Endothelial cell of umbilical vein (primary cell): ENCODE measurements around the gene NBEAL2. TPM values are rescaled to one million over a fixed set of nuclear protein-coding genes. Genes with fewer than 3 reads are reported as not detected.

ENCODE experiments used
- BruUV-seq: library from RNA; stranded (reverse); fragments of 400-500 nt; replicated peaks from 2 replicates; lab custom pipeline; 2021; lab: Mats Ljungman, UMichigan
- CTCF ChIA-PET: fragments of 300-600, 350-600 bp; sonication (Branson Sonifier 250); formaldehyde crosslinking; loops from one replicate; lab custom pipeline; 2021; ENCODE audit warnings: antibody characterized with exemption, inconsistent platforms; lab: Charles Lee
- POLR2A ChIA-PET: fragments of 300-600, 350-600 bp; sonication (Branson Sonifier 250); formaldehyde crosslinking; loops from one replicate; lab custom pipeline; 2021; ENCODE audit warnings: antibody characterized with exemption, inconsistent platforms; lab: Charles Lee
- DNase-seq: peaks from one replicate; pipeline ENCODE4 v3.0.0-alpha.2; 2011; ENCODE audit warnings: low read depth, low spot score
- FAIRE-seq: peaks from 2 replicates; lab custom pipeline; 2011; peaks lifted over from hg19 to GRCh38; lab: Jason Lieb, UNC
- H2AFZ ChIP-seq: 2 replicates; pipeline ENCODE4 v1.6.0; 2012; ENCODE audit warnings: low read depth, low read length, control low read depth, inconsistent platforms
- H3K27ac ChIP-seq: 2 replicates; pipeline ENCODE4 v1.5.1; 2011; ENCODE audit warnings: low read depth, mild to moderate bottlenecking, control low read depth, low read length, moderate library complexity; ENCODE audit not compliant: insufficient read depth
- H3K27me3 ChIP-seq, 2 experiments: 2 replicates each; pipeline versions ENCODE4 v1.6.0 to v1.6.1; 2011; ENCODE audit warnings: low read length in 2 of 2, mixed read lengths in 1 of 2; ENCODE audit not compliant: control insufficient read depth in 2 of 2, insufficient read depth in 2 of 2
- H3K36me3 ChIP-seq, 2 experiments: 2 replicates in 1 of 2; 3 replicates in 1 of 2; pipeline ENCODE4 v1.5.1; 2011; ENCODE audit warnings: low read length in 2 of 2, mild to moderate bottlenecking in 1 of 2, moderate library complexity in 1 of 2; ENCODE audit not compliant: control insufficient read depth in 2 of 2, insufficient read depth in 2 of 2; ENCODE audit errors: extremely low read depth in 1 of 2
- H3K4me1 ChIP-seq: 3 replicates; pipeline ENCODE4 v1.5.1; 2011; ENCODE audit warnings: mild to moderate bottlenecking, low read length; ENCODE audit not compliant: control insufficient read depth, insufficient read depth; ENCODE audit errors: extremely low read depth
- H3K4me2 ChIP-seq: 2 replicates; pipeline ENCODE4 v1.6.1; 2011; ENCODE audit warnings: low read length, control low read depth, mixed read lengths; ENCODE audit not compliant: insufficient read depth
- H3K4me3 ChIP-seq, 3 experiments: fragments of 200-600 bp in 1 of 3; sonication (generic), shearing (Covaris generic) in 1 of 3; replicated peaks in 1 of 3; 2 replicates each; pipeline ENCODE4 v1.5.1; 2011 to 2016; ENCODE audit warnings: control low read depth in 3 of 3, low read length in 3 of 3, mild to moderate bottlenecking in 2 of 3, inconsistent platforms in 1 of 3, low read depth in 1 of 3, moderate library complexity in 1 of 3; ENCODE audit not compliant: insufficient read depth in 1 of 3
- H3K79me2 ChIP-seq: 2 replicates; pipeline ENCODE4 v1.6.0; 2012; ENCODE audit warnings: low read length, inconsistent platforms; ENCODE audit not compliant: control insufficient read depth, insufficient read depth
- H3K9ac ChIP-seq: replicated peaks from 2 replicates; pipeline ENCODE3; 2011; ENCODE audit warnings: low read length, control low read depth; ENCODE audit not compliant: insufficient read depth; ENCODE audit errors: extremely low read depth
- H3K9me1 ChIP-seq: replicated peaks from 3 replicates; pipeline ENCODE4 v1.6.0; 2011; ENCODE audit warnings: mild to moderate bottlenecking, low read length; ENCODE audit not compliant: control insufficient read depth, insufficient read depth; ENCODE audit errors: extremely low read depth
- H3K9me3 ChIP-seq: replicated peaks from 2 replicates; pipeline ENCODE4 v1.5.1; 2012; ENCODE audit warnings: low read length, inconsistent platforms; ENCODE audit not compliant: control insufficient read depth, insufficient read depth
- H4K20me1 ChIP-seq: replicated peaks from 2 replicates; pipeline ENCODE3; 2011; ENCODE audit warnings: mild to moderate bottlenecking, low read length; ENCODE audit not compliant: control insufficient read depth, insufficient read depth; ENCODE audit errors: extremely low read depth
- GATA2 ChIP-seq: IDR thresholded peaks from 2 replicates; pipeline ENCODE4 v1.7.0; 2011; ENCODE audit warnings: low read depth, mild to moderate bottlenecking, moderate library complexity, mixed read lengths, low read length; ENCODE audit not compliant: insufficient read length, insufficient read depth
- MYC ChIP-seq: IDR thresholded peaks from one replicate; pipeline ENCODE4 v1.6.1; 2011; ENCODE audit warnings: mild to moderate bottlenecking, low read depth, low read length
- POLR2AphosphoS5 ChIP-seq: IDR thresholded peaks from 2 replicates; pipeline ENCODE4 v1.6.1; 2012; ENCODE audit warnings: low read depth, mild to moderate bottlenecking, control low read depth, low read length, moderate library complexity; ENCODE audit not compliant: insufficient read depth
- dilution Hi-C: fragments of 300-500 bp; cut with MboI; formaldehyde crosslinking; loops from one replicate; pipeline ENCODE4 v1.15.0; 2019; ENCODE audit warnings: low sequenced_read_pairs; ENCODE audit not compliant: extremely low pct_ligation_motif_present
- intact Hi-C: fragments of 100-400 bp; cut with micrococcal nuclease; formaldehyde crosslinking; loops from one replicate; pipeline ENCODE4 v1.10.0; 2022
- polyA plus RNA-seq, 4 experiments: library from polyadenylated mRNA; depleted of rRNA in 3 of 4; stranded (reverse) in 3 of 4; unstranded in 1 of 4; fragments of >200 nt; gene quantifications; 2 replicates each; pipeline versions ENCODE4 v1.2.1 to v1.2.3, GENCODE V29; 2011 to 2012; ENCODE audit warnings: missing spikeins in 1 of 4
- total RNA-seq: library from RNA; stranded (reverse); gene quantifications from 2 replicates; pipeline ENCODE4 v1.2.3, GENCODE V29; 2021
- TF ChIP-seq, protein P1 (sequence below), 2 donors: IDR thresholded peaks; 1 replicate in 1 of 2; 2 replicates in 1 of 2; pipeline ENCODE4 v1.5.1; 2011; ENCODE audit warnings: low read length in 2 of 2, mild to moderate bottlenecking in 2 of 2, moderate library complexity in 2 of 2, control low read depth in 1 of 2, inconsistent platforms in 1 of 2, low read depth in 1 of 2; ENCODE audit not compliant: insufficient read depth in 1 of 2; ENCODE audit errors: extremely low read depth in 1 of 2

NBEAL2 gene
- total and polyA plus RNA-seq, 2 donors (not counting 3 experiments of a cell fraction or from before 2014, with no cell fraction given): 48.0 to 84.7 TPM

DNA sequence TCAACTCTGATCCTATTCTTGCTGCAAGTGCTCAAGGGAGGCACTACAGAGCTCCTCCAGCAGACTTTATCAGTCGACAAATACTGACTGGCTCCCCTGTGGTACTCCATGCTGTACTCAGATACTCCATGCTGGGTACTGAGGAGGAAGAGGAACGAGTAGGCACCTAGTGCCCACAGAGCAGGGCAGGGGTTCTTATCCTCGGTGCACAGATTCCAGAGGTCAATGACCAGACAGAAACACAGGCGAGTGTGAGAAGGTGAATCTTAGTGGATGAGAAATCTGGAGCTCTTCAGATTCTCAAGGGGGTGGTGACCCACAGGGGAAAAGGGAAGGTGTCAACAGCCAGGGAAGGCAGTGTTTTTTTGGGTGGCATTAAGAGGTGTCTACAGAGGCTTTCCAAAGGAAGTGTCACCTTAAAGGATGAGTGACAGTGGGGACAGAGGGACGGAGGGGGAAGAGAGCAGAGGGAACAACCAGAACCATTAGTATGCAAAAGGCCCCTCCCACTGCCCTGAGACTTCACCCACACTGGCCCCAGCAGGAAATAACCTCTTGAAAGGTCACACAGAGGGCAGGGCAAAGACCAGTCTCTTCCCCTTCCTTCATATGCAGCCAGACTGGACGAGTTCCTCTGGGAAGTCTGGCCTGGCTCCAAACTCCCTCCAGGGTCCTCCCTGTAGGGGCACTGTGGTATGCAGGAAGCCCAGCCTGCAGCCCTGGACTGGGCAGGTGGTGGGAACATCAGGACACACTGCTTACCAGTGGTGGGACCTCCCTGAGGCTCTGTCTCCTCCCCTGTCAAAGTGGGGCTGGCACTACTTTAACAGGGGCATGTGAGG lies 30.4 kb upstream of the NBEAL2 start:
- Histone ChIP-seq H3K4me2 (peak overlapping the region; percentile 33), H3K4me1 (peaks cover 62% of the 10 kb centered on the region), H3K9me3 (no peaks in the 10 kb centered on the region), H3K9me1 (no peaks in the 10 kb centered on the region), H3K9ac (no peak overlapping the region), H3K4me3 (no peak overlapping the region), H3K27me3 (no peaks in the 10 kb centered on the region), H2AFZ (no peak overlapping the region), H3K36me3 (no peaks in the 10 kb centered on the region), H3K79me2 (peaks cover 90% of the 10 kb centered on the region), H4K20me1 (no peaks in the 10 kb centered on the region), H3K27ac (peak overlapping the region; percentile 39)
- DNase-seq (no peak), FAIRE-seq (peak; percentile 81)
- dilution Hi-C loops: no loop called here
- ChIA-PET CTCF (interaction anchor here (0.6 to 3.0 kb wide), 7 partner anchors 10 to 50 kb away, joined by 3 to 29 read pairs (median 5); no protein-coding TSS in a partner anchor), POLR2A (interaction anchor here (2.0 kb wide), 1 partner anchor 14 kb away, joined by 9 read pairs; no protein-coding TSS in a partner anchor)
- BruUV-seq: no TSS peak
- intact Hi-C loops: no loop called here
- TF ChIP-seq MYC (no peak), POLR2AphosphoS5 (peak; percentile 32), GATA2 (peak; percentile 26)
- TF ChIP-seq, protein P1, sequence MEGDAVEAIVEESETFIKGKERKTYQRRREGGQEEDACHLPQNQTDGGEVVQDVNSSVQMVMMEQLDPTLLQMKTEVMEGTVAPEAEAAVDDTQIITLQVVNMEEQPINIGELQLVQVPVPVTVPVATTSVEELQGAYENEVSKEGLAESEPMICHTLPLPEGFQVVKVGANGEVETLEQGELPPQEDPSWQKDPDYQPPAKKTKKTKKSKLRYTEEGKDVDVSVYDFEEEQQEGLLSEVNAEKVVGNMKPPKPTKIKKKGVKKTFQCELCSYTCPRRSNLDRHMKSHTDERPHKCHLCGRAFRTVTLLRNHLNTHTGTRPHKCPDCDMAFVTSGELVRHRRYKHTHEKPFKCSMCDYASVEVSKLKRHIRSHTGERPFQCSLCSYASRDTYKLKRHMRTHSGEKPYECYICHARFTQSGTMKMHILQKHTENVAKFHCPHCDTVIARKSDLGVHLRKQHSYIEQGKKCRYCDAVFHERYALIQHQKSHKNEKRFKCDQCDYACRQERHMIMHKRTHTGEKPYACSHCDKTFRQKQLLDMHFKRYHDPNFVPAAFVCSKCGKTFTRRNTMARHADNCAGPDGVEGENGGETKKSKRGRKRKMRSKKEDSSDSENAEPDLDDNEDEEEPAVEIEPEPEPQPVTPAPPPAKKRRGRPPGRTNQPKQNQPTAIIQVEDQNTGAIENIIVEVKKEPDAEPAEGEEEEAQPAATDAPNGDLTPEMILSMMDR (IDR thresholded peaks at IDR 0.05; ENCODE audit: extremely low read depth in 1 of 2, insufficient read depth in 1 of 2, low read depth in 1 of 2, low read length in 2 of 2): no peak
